Sigmoid colon (tissue), 4 donors: ENCODE results near the gene NVL.

Source experiments
- CTCF ChIP-seq, 4 experiments: fragments of 450-650 bp in 3 of 4; fragments of 200-600 bp in 1 of 4; IDR thresholded peaks; one replicate each; pipeline ENCODE4 v1.5.1; 2016 to 2019; ENCODE audit warnings: antibody characterized with exemption in 4 of 4, mild to moderate bottlenecking in 3 of 4, moderate library complexity in 2 of 4
- EP300 ChIP-seq, 4 donors: sonication (generic); formaldehyde crosslinking; IDR thresholded peaks; one replicate each; pipeline ENCODE4 v1.6.1; 2017; ENCODE audit warnings: antibody characterized with exemption in 4 of 4
- POLR2A ChIP-seq, 2 donors: fragments of 450-650 bp; IDR thresholded peaks; one replicate each; pipeline ENCODE4 v1.6.1; 2016; ENCODE audit warnings: antibody characterized with exemption in 2 of 2, mild to moderate bottlenecking in 2 of 2, moderate library complexity in 2 of 2
- POLR2AphosphoS5 ChIP-seq, 4 donors: sonication (generic); formaldehyde crosslinking; IDR thresholded peaks; one replicate each; pipeline ENCODE4 v1.6.1; 2017; ENCODE audit warnings: antibody characterized with exemption in 4 of 4

- no peak for TF ChIP-seq POLR2A (IDR thresholded peaks at IDR 0.05)
- no peak for TF ChIP-seq CTCF (IDR thresholded peaks at IDR 0.05)
- TF ChIP-seq EP300 (IDR thresholded peaks at IDR 0.05): no peak
- TF ChIP-seq POLR2AphosphoS5 (IDR thresholded peaks at IDR 0.05): no peak
These were observed 147.7 kb downstream of the NVL start for GRCh38 chr1:224182057-224182865.
